T-helper 1 cell treated with Interleukin-12 subunit alpha and Interleukin-12 subunit beta and Interleukin-4 antibody, amounts not matched to agents 30 μg/mL and 1 μg/mL, for 36 hours (primary cell): ENCODE results near the gene CTPS2.
"Not testable (repeated sequence)": the region's sequence is repeated elsewhere in the genome, so short reads cannot be mapped to it uniquely, and the experiment has no call there.

Experiments
- H3K27ac Mint-ChIP-seq: one replicate; pipeline ENCODE4 v1.8.0; 2021; ENCODE audit warnings: mild to moderate bottlenecking, mixed read lengths
- H3K27me3 Mint-ChIP-seq: one replicate; pipeline ENCODE4 v1.8.0; 2021; ENCODE audit warnings: low read depth, mixed read lengths
- H3K36me3 Mint-ChIP-seq: one replicate; pipeline ENCODE4 v1.8.0; 2021; ENCODE audit warnings: low read depth, mixed read lengths
- H3K4me1 Mint-ChIP-seq: one replicate; pipeline ENCODE4 v1.8.0; 2021; ENCODE audit warnings: low read depth, mixed read lengths
- H3K4me3 Mint-ChIP-seq: one replicate; pipeline ENCODE4 v1.8.0; 2021; ENCODE audit warnings: mild to moderate bottlenecking, moderate library complexity, mixed read lengths
- H3K9me3 Mint-ChIP-seq: one replicate; pipeline ENCODE4 v1.8.0; 2021; ENCODE audit warnings: mixed read lengths

Gene CTPS2

GRCh38 chrX:16712548-16713155 is at the start of gene CTPS2:
TSS of gene CTPS2 (minus strand) at chrX:16712669. CDS start at chrX:16702902, 9,767 bp downstream.
- Mint-ChIP-seq H3K9me3 (no peaks in the 10 kb centered on the region), H3K27ac (peak within 1 kb of the TSS; percentile 63), H3K4me1 (peaks cover 8% of the 10 kb centered on the region), H3K27me3 (no peaks in the 10 kb centered on the region), H3K4me3 (peak within 1 kb of the TSS; percentile 85), H3K36me3 (peaks cover 2% of the 10 kb centered on the region)

GRCh38 chrX:16761500-16761899 is 49.0 kb upstream of the CTPS2 start:
- not testable (repeated sequence) for H3K4me3 Mint-ChIP-seq, H3K27me3 Mint-ChIP-seq, H3K9me3 Mint-ChIP-seq, H3K27ac Mint-ChIP-seq, H3K36me3 Mint-ChIP-seq, H3K4me1 Mint-ChIP-seq

GRCh38 chrX:16756724-16757123 is 44.3 kb upstream of the CTPS2 start:
- Mint-ChIP-seq H3K36me3 (peaks cover 18% of the 10 kb centered on the region), H3K9me3 (no peaks in the 10 kb centered on the region), H3K4me1 (no peaks in the 10 kb centered on the region), H3K27me3 (no peaks in the 10 kb centered on the region), H3K27ac (no peak overlapping the region), H3K4me3 (no peak overlapping the region)

GRCh38 chrX:16754019-16754418 is 41.5 kb upstream of the CTPS2 start:
- H3K4me3 Mint-ChIP-seq: no peak overlapping the region
- no peaks in the 10 kb centered on the region for H3K4me1 Mint-ChIP-seq
- no peaks in the 10 kb centered on the region for H3K27me3 Mint-ChIP-seq
- H3K9me3 Mint-ChIP-seq: no peaks in the 10 kb centered on the region
- H3K36me3 Mint-ChIP-seq: peaks cover 17% of the 10 kb centered on the region
- H3K27ac Mint-ChIP-seq: no peak overlapping the region

- no peaks in the 10 kb centered on the region for H3K4me1 Mint-ChIP-seq
- peaks cover 10% of the 10 kb centered on the region for H3K36me3 Mint-ChIP-seq
- H3K9me3 Mint-ChIP-seq: no peaks in the 10 kb centered on the region
- no peaks in the 10 kb centered on the region for H3K27me3 Mint-ChIP-seq
- H3K27ac Mint-ChIP-seq: no peak overlapping the region
- H3K4me3 Mint-ChIP-seq: no peak overlapping the region
Observed at GRCh38 chrX:16750136-16750535, 37.7 kb upstream of the CTPS2 start.

GRCh38 chrX:16748425-16748824 is 36.0 kb upstream of the CTPS2 start:
- no peak overlapping the region for H3K4me3 Mint-ChIP-seq
- H3K9me3 Mint-ChIP-seq: no peaks in the 10 kb centered on the region
- no peaks in the 10 kb centered on the region for H3K27me3 Mint-ChIP-seq
- H3K27ac Mint-ChIP-seq: no peak overlapping the region
- H3K36me3 Mint-ChIP-seq: peaks cover 14% of the 10 kb centered on the region
- no peaks in the 10 kb centered on the region for H3K4me1 Mint-ChIP-seq

- H3K4me3 Mint-ChIP-seq: no peak overlapping the region
- no peak overlapping the region for H3K27ac Mint-ChIP-seq
- H3K4me1 Mint-ChIP-seq: no peaks in the 10 kb centered on the region
- peaks cover 13% of the 10 kb centered on the region for H3K36me3 Mint-ChIP-seq
- H3K9me3 Mint-ChIP-seq: no peaks in the 10 kb centered on the region
- no peaks in the 10 kb centered on the region for H3K27me3 Mint-ChIP-seq
Observed at GRCh38 chrX:16745659-16746058, 33.2 kb upstream of the CTPS2 start.

- Mint-ChIP-seq H3K4me1 (no peaks in the 10 kb centered on the region), H3K27me3 (no peaks in the 10 kb centered on the region), H3K9me3 (no peaks in the 10 kb centered on the region), H3K36me3 (peaks cover 10% of the 10 kb centered on the region), H3K4me3 (no peak overlapping the region), H3K27ac (no peak overlapping the region)
Observed at GRCh38 chrX:16745102-16745501, 32.6 kb upstream of the CTPS2 start.

GRCh38 chrX:16743604-16744325 is 31.3 kb upstream of the CTPS2 start:
- no peak overlapping the region for H3K27ac Mint-ChIP-seq

GRCh38 chrX:16739574-16739973 is 27.1 kb upstream of the CTPS2 start:
- Mint-ChIP-seq H3K9me3 (no peaks in the 10 kb centered on the region), H3K27ac (no peak overlapping the region), H3K36me3 (peaks cover 12% of the 10 kb centered on the region)

More at GRCh38 chrX:16743604-16744325, 31.3 kb upstream of the CTPS2 start:
- Mint-ChIP-seq H3K9me3 (no peaks in the 10 kb centered on the region), H3K4me1 (no peaks in the 10 kb centered on the region), H3K36me3 (peaks cover 10% of the 10 kb centered on the region), H3K4me3 (no peak overlapping the region), H3K27me3 (no peaks in the 10 kb centered on the region)

GRCh38 chrX:16737024-16737423 is 24.6 kb upstream of the CTPS2 start:
- no peaks in the 10 kb centered on the region for H3K27me3 Mint-ChIP-seq
- no peak overlapping the region for H3K27ac Mint-ChIP-seq
- H3K4me3 Mint-ChIP-seq: no peak overlapping the region
- H3K9me3 Mint-ChIP-seq: no peaks in the 10 kb centered on the region
- H3K36me3 Mint-ChIP-seq: peaks cover 4% of the 10 kb centered on the region
- H3K4me1 Mint-ChIP-seq: peaks cover 5% of the 10 kb centered on the region

More at GRCh38 chrX:16739574-16739973, 27.1 kb upstream of the CTPS2 start:
- Mint-ChIP-seq H3K4me3 (no peak overlapping the region), H3K4me1 (no peaks in the 10 kb centered on the region), H3K27me3 (no peaks in the 10 kb centered on the region)

GRCh38 chrX:16733013-16733412 is 20.5 kb upstream of the CTPS2 start:
- H3K27me3 Mint-ChIP-seq: no peaks in the 10 kb centered on the region
- peaks cover 5% of the 10 kb centered on the region for H3K4me1 Mint-ChIP-seq
- no peak overlapping the region for H3K27ac Mint-ChIP-seq
- H3K36me3 Mint-ChIP-seq: peaks cover 2% of the 10 kb centered on the region
- H3K4me3 Mint-ChIP-seq: no peak overlapping the region
- no peaks in the 10 kb centered on the region for H3K9me3 Mint-ChIP-seq

- Mint-ChIP-seq H3K36me3 (peaks cover 3% of the 10 kb centered on the region), H3K4me1 (peaks cover 10% of the 10 kb centered on the region), H3K27ac (no peak overlapping the region), H3K27me3 (no peaks in the 10 kb centered on the region), H3K9me3 (no peaks in the 10 kb centered on the region), H3K4me3 (no peak overlapping the region)
Observed at GRCh38 chrX:16730450-16730849, 18.0 kb upstream of the CTPS2 start.

GRCh38 chrX:16727637-16728036 is 15.2 kb upstream of the CTPS2 start:
- H3K27me3 Mint-ChIP-seq: no peaks in the 10 kb centered on the region
- H3K27ac Mint-ChIP-seq: no peak overlapping the region
- H3K9me3 Mint-ChIP-seq: no peaks in the 10 kb centered on the region

GRCh38 chrX:16726347-16726988 is 14.0 kb upstream of the CTPS2 start:
- not testable (repeated sequence) for H3K27ac Mint-ChIP-seq, H3K9me3 Mint-ChIP-seq, H3K4me1 Mint-ChIP-seq, H3K36me3 Mint-ChIP-seq, H3K27me3 Mint-ChIP-seq, H3K4me3 Mint-ChIP-seq

More at GRCh38 chrX:16727637-16728036, 15.2 kb upstream of the CTPS2 start:
- no peak overlapping the region for H3K4me3 Mint-ChIP-seq
- peaks cover 6% of the 10 kb centered on the region for H3K4me1 Mint-ChIP-seq
- peaks cover 4% of the 10 kb centered on the region for H3K36me3 Mint-ChIP-seq
